GM12878 (cell line): ENCODE results near the gene RETREG2. TPM values are rescaled to one million over a fixed set of nuclear protein-coding genes. Genes with fewer than 3 reads are reported as not detected.

ENCODE experiments used
- ATAC-seq: fragments of 200-7000 bp; cut with Tn5 transposase; 3 replicates; pipeline ENCODE4 v1.9.1; 2020; ENCODE audit warnings: mild to moderate bottlenecking, moderate library complexity
- BruUV-seq: library from RNA; stranded (reverse); fragments of 400-500 nt; replicated peaks from 2 replicates; lab custom pipeline; 2021; lab: Mats Ljungman, UMichigan
- CTCF ChIA-PET: fragments of 300-600 bp; sonication (Branson Sonifier 250); formaldehyde crosslinking; extraction: SDS; loops from one replicate; lab custom pipeline; 2021; ENCODE audit warnings: inconsistent platforms; lab: Yijun Ruan, JAX
- POLR2A ChIA-PET: fragments of 350-600 bp; formaldehyde crosslinking; extraction: SDS; loops from one replicate; lab custom pipeline; 2021; ENCODE audit warnings: inconsistent platforms; lab: Charles Lee
- RAD21 ChIA-PET: fragments of 300-600 bp; sonication (Branson Sonifier 250); formaldehyde crosslinking; loops from one replicate; lab custom pipeline; 2023; ENCODE audit warnings: antibody characterized with exemption; ENCODE audit not compliant: unreplicated experiment; lab: Charles Lee
- SMC1A ChIA-PET: fragments of 300-600 bp; sonication (Branson Sonifier 250); formaldehyde crosslinking; loops from one replicate; lab custom pipeline; 2023; ENCODE audit not compliant: unreplicated experiment, uncharacterized antibody; lab: Charles Lee
- DNase-seq: peaks from one replicate; pipeline ENCODE4 v3.0.0-alpha.2; 2011; ENCODE audit warnings: low read depth, low spot score
- FAIRE-seq: peaks from 3 replicates; lab custom pipeline; 2011; peaks lifted over from hg19 to GRCh38; lab: Jason Lieb, UNC
- H2AFZ ChIP-seq: 2 replicates; pipeline ENCODE4 v1.6.0; 2011; ENCODE audit warnings: low read depth, low read length, control low read depth; ENCODE audit not compliant: control insufficient read depth
- H3K27ac ChIP-seq: 2 replicates; pipeline ENCODE4 v1.5.1; 2011; ENCODE audit warnings: control low read depth; ENCODE audit not compliant: control insufficient read depth, insufficient read depth
- H3K27me3 ChIP-seq, 2 experiments: replicated peaks in 1 of 2; 2 replicates each; pipeline versions ENCODE4 v1.6.0 to v1.6.1; 2011; ENCODE audit warnings: low read length in 1 of 2; ENCODE audit not compliant: control insufficient read depth in 2 of 2, insufficient read depth in 2 of 2
- H3K36me3 ChIP-seq, 2 experiments: 2 replicates each; pipeline ENCODE4 v1.5.1; 2011; ENCODE audit warnings: low read length in 1 of 2; ENCODE audit not compliant: control insufficient read depth in 2 of 2, insufficient read depth in 2 of 2
- H3K4me1 ChIP-seq: 2 replicates; pipeline ENCODE4 v1.6.1; 2011; ENCODE audit warnings: mild to moderate bottlenecking, low read length, moderate library complexity, mixed read lengths; ENCODE audit not compliant: control insufficient read depth, insufficient read depth
- H3K4me2 ChIP-seq: 2 replicates; pipeline ENCODE4 v1.6.0; 2011; ENCODE audit warnings: control low read depth; ENCODE audit not compliant: control insufficient read depth, insufficient read depth
- H3K4me3 ChIP-seq: fragments of 200-600 bp; sonication (generic); 2 replicates; pipeline ENCODE4 v1.5.1; 2016
- H3K79me2 ChIP-seq: 2 replicates; pipeline ENCODE4 v1.6.0; 2011; ENCODE audit warnings: low read length; ENCODE audit not compliant: control insufficient read depth, insufficient read depth
- H3K9ac ChIP-seq: 2 replicates; pipeline ENCODE4 v1.8.0; 2011; ENCODE audit warnings: low read length, control low read depth, mixed read lengths; ENCODE audit not compliant: control insufficient read depth, insufficient read depth
- H3K9me3 ChIP-seq: replicated peaks from 3 replicates; pipeline ENCODE4 v1.5.1; 2011; ENCODE audit warnings: mild to moderate bottlenecking, low read length; ENCODE audit not compliant: control insufficient read depth, insufficient read depth
- H4K20me1 ChIP-seq: 2 replicates; pipeline ENCODE4 v1.6.0; 2011; ENCODE audit not compliant: control insufficient read depth, insufficient read depth
- ATF7 ChIP-seq: fragments of 450-650 bp; IDR thresholded peaks from 2 replicates; pipeline ENCODE4 v1.6.1; 2016; ENCODE audit warnings: low read depth, mild to moderate bottlenecking
- BHLHE40 ChIP-seq, 2 experiments: fragments of 450-650 bp in 1 of 2; IDR thresholded peaks; 2 replicates each; pipeline ENCODE4 v1.6.1; 2011 to 2017; ENCODE audit warnings: low read depth in 2 of 2, borderline replicate concordance in 1 of 2, improper control_type of control experiment in 1 of 2, low read length in 1 of 2, mild to moderate bottlenecking in 1 of 2
- CBX3 ChIP-seq: fragments of 200-600 bp; sonication (generic); IDR thresholded peaks from 2 replicates; pipeline ENCODE4 v1.6.1; 2016; ENCODE audit warnings: low read depth, borderline replicate concordance
- CREB1 ChIP-seq: IDR thresholded peaks from 2 replicates; pipeline ENCODE4 v1.6.1; 2012; ENCODE audit warnings: low read depth, mild to moderate bottlenecking, inconsistent platforms
- EP300 ChIP-seq, 2 experiments: fragments of 150-350 bp in 1 of 2; IDR thresholded peaks; 2 replicates each; pipeline ENCODE4 v1.6.1; 2011 to 2012; ENCODE audit warnings: low read depth in 2 of 2, low read length in 2 of 2, borderline replicate concordance in 1 of 2, improper control_type of control experiment in 1 of 2, inconsistent platforms in 1 of 2; ENCODE audit not compliant: control insufficient read depth in 1 of 2
- ESRRA ChIP-seq: IDR thresholded peaks from 2 replicates; pipeline ENCODE4 v1.6.1; 2012; ENCODE audit warnings: mild to moderate bottlenecking, low read length, improper control_type of control experiment
- GATAD2B ChIP-seq: fragments of 450-650 bp; conservative IDR thresholded peaks from 2 replicates; pipeline ENCODE4 v1.6.1; 2017; ENCODE audit warnings: low read depth, mild to moderate bottlenecking, moderate library complexity
- HCFC1 ChIP-seq: fragments of 150-350 bp; IDR thresholded peaks from 2 replicates; pipeline ENCODE4 v1.6.1; 2014; ENCODE audit warnings: low read length
- LARP7 ChIP-seq: fragments of 450-650 bp; IDR thresholded peaks from 2 replicates; pipeline ENCODE4 v1.6.1; 2017; ENCODE audit warnings: mild to moderate bottlenecking
- MTA3 ChIP-seq: IDR thresholded peaks from 2 replicates; pipeline ENCODE4 v1.6.1; 2012; ENCODE audit warnings: low read length, inconsistent platforms, borderline replicate concordance
- RB1 ChIP-seq: fragments of 450-650 bp; formaldehyde crosslinking; IDR thresholded peaks from 2 replicates; pipeline ENCODE4 v1.6.1; 2017; ENCODE audit warnings: mild to moderate bottlenecking, borderline replicate concordance
- SUPT20H ChIP-seq: IDR thresholded peaks from 2 replicates; pipeline ENCODE4 v1.6.1; 2011; ENCODE audit warnings: low read depth, mild to moderate bottlenecking, low read length, moderate library complexity, borderline replicate concordance; ENCODE audit not compliant: control insufficient read depth
- TARDBP ChIP-seq: IDR thresholded peaks from 2 replicates; pipeline ENCODE4 v1.6.1; 2016; ENCODE audit warnings: borderline replicate concordance
- ZNF217 ChIP-seq: fragments of 450-650 bp; IDR thresholded peaks from 2 replicates; pipeline ENCODE4 v1.6.1; 2017; ENCODE audit warnings: antibody characterized with exemption, mild to moderate bottlenecking
- WGBS: methylation state at CpG from one replicate; pipeline ENCODE4 v1.1.6; 2016; ENCODE audit warnings: low lambda C conversion rate; ENCODE audit not compliant: insufficient replicate concordance, insufficient coverage; ENCODE audit errors: missing lambda C conversion rate; 5-methylcytosine and 5-hydroxymethylcytosine counted together
- in situ Hi-C: fragments of 300-500 bp; cut with MboI; formaldehyde crosslinking; loops from 9 replicates; pipeline ENCODE4 v1.14.3; 2018; ENCODE audit warnings: mixed read lengths
- intact Hi-C: fragments of 100-400 bp; cut with micrococcal nuclease; formaldehyde crosslinking; loops from one replicate; pipeline ENCODE4 v1.14.2; 2022; ENCODE audit not compliant: unreplicated experiment
- polyA plus RNA-seq, 11 experiments: library from polyadenylated mRNA; depleted of rRNA in 4 of 11; unstranded in 6 of 11; stranded (reverse) in 5 of 11; fragments of >200 nt; fragmentation: Nextera tagmentation in 4 of 11; fragmentation: Illumina TruSeq in 1 of 11; extraction: Ambion mirVana in 4 of 11; extraction: Trizol in 1 of 11; gene quantifications; 1 replicate in 1 of 11; 2 replicates in 10 of 11; pipeline versions ENCODE4 v1.2.1 to v1.2.3, GENCODE V29; 2011 to 2016; ENCODE audit warnings: inconsistent platforms in 2 of 11, missing spikeins in 2 of 11, low read depth in 1 of 11
- total RNA-seq, 4 experiments: library from RNA; depleted of rRNA in 3 of 4; stranded (reverse); fragments of >200 nt in 3 of 4; fragmentation: Illumina TruSeq in 1 of 4; extraction: Trizol in 1 of 4; gene quantifications; 2 replicates each; pipeline versions ENCODE4 v1.2.1 to v1.2.3, GENCODE V29; 2013 to 2021
- TF ChIP-seq, protein P1 (sequence below): fragments of 450-650 bp; IDR thresholded peaks from 2 replicates; pipeline ENCODE4 v1.6.1; 2016; ENCODE audit warnings: mild to moderate bottlenecking
- TF ChIP-seq, protein P2 (sequence below): IDR thresholded peaks from 2 replicates; pipeline ENCODE4 v1.6.1; 2012; ENCODE audit warnings: low read depth, low read length, improper control_type of control experiment
- TF ChIP-seq, protein P3 (sequence below): fragments of 450-650 bp; IDR thresholded peaks from 2 replicates; pipeline ENCODE4 v1.6.1; 2018; ENCODE audit warnings: borderline replicate concordance, mild to moderate bottlenecking; ENCODE audit not compliant: partially characterized antibody
- TF ChIP-seq, protein P4 (sequence below): IDR thresholded peaks from 2 replicates; pipeline ENCODE4 v1.6.1; 2011; ENCODE audit warnings: low read depth, mild to moderate bottlenecking, low read length, moderate library complexity, borderline replicate concordance; ENCODE audit errors: extremely low read depth

The RETREG2 gene
- total and polyA plus RNA-seq, 10 of the 15 experiments (the other 5 are each of a cell fraction or from before 2014, with no cell fraction given): 10.1 to 72.0 (median 28.3) TPM

DNA sequence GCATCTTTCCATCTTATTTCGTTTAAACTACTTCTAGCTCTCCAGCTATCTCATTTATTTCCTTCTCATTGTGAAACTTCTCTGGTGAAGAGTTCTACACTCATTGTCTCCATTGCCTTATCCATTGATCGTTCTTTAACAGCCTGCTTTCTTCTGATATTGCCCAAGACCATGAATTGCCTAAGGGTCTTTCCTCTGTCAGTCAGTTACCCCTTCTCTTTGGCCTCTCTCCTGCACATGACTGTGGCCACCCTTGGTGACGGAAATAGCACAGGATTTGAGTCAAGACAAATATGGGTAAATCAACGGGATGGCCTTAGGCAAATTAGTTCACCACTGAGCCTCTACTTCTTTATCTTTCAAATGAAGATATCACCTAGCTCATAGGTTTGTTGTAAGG, 44.1 kb upstream of the RETREG2 start (continued):
- TF ChIP-seq EP300 (IDR thresholded peaks at IDR 0.05; ENCODE audit: borderline replicate concordance in 1 of 2, control insufficient read depth in 1 of 2, low read depth in 2 of 2, low read length in 2 of 2) (no peak), MTA3 (no peak), HCFC1 (no peak), CREB1 (no peak)
- TF ChIP-seq, protein P1, sequence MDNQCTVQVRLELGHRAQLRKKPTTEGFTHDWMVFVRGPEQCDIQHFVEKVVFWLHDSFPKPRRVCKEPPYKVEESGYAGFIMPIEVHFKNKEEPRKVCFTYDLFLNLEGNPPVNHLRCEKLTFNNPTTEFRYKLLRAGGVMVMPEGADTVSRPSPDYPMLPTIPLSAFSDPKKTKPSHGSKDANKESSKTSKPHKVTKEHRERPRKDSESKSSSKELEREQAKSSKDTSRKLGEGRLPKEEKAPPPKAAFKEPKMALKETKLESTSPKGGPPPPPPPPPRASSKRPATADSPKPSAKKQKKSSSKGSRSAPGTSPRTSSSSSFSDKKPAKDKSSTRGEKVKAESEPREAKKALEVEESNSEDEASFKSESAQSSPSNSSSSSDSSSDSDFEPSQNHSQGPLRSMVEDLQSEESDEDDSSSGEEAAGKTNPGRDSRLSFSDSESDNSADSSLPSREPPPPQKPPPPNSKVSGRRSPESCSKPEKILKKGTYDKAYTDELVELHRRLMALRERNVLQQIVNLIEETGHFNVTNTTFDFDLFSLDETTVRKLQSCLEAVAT: no peak

DNA sequence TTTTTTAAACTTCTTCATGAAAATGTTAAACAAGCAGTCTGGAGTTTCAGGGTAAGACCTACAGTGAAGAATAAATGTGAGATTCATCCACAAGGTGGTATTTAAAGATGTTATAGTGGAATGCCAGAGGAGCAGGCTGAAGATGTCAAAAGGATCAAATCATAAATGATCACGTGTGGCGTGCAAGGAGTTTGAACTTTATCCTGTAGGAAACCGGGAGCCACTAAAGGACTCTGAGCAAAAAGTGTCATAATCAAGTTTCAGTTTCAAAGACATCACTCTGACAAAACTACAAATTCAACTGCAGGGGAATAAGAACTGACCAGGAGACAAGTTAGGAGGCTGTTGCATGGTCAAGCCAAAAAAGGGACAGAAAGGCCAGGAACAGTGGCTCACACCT, 37.4 kb upstream of the RETREG2 start:
- TF ChIP-seq ESRRA: no peak
- no peak for TF ChIP-seq SUPT20H
- no peak for TF ChIP-seq LARP7
- no peak for TF ChIP-seq CBX3
- TF ChIP-seq BHLHE40 (IDR thresholded peaks at IDR 0.05; ENCODE audit: borderline replicate concordance in 1 of 2, low read depth in 2 of 2, low read length in 1 of 2): no peak
- no peak for TF ChIP-seq RB1
- TF ChIP-seq, protein P2, sequence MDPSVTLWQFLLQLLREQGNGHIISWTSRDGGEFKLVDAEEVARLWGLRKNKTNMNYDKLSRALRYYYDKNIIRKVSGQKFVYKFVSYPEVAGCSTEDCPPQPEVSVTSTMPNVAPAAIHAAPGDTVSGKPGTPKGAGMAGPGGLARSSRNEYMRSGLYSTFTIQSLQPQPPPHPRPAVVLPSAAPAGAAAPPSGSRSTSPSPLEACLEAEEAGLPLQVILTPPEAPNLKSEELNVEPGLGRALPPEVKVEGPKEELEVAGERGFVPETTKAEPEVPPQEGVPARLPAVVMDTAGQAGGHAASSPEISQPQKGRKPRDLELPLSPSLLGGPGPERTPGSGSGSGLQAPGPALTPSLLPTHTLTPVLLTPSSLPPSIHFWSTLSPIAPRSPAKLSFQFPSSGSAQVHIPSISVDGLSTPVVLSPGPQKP: no peak
- TF ChIP-seq, protein P3, sequence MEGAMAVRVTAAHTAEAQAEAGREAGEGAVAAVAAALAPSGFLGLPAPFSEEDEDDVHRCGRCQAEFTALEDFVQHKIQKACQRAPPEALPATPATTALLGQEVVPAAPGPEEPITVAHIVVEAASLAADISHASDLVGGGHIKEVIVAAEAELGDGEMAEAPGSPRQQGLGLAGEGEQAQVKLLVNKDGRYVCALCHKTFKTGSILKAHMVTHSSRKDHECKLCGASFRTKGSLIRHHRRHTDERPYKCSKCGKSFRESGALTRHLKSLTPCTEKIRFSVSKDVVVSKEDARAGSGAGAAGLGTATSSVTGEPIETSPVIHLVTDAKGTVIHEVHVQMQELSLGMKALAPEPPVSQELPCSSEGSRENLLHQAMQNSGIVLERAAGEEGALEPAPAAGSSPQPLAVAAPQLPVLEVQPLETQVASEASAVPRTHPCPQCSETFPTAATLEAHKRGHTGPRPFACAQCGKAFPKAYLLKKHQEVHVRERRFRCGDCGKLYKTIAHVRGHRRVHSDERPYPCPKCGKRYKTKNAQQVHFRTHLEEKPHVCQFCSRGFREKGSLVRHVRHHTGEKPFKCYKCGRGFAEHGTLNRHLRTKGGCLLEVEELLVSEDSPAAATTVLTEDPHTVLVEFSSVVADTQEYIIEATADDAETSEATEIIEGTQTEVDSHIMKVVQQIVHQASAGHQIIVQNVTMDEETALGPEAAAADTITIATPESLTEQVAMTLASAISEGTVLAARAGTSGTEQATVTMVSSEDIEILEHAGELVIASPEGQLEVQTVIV: no peak
- no peak for TF ChIP-seq TARDBP
- no peak for TF ChIP-seq ATF7
- TF ChIP-seq GATAD2B: no peak
- TF ChIP-seq, protein P4, sequence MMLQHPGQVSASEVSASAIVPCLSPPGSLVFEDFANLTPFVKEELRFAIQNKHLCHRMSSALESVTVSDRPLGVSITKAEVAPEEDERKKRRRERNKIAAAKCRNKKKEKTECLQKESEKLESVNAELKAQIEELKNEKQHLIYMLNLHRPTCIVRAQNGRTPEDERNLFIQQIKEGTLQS: no peak
- no peak for TF ChIP-seq ZNF217
- TF ChIP-seq MTA3: no peak
- Histone ChIP-seq H3K9ac (no peak overlapping the region), H2AFZ (no peak overlapping the region), H3K4me1 (no peaks in the 10 kb centered on the region), H3K9me3 (no peaks in the 10 kb centered on the region; the same call in 2 of the 3 replicates), H3K4me2 (no peak overlapping the region), H3K27ac (no peak overlapping the region), H3K4me3 (no peak overlapping the region), H3K79me2 (no peaks in the 10 kb centered on the region), H3K36me3 (peaks cover 0 to 2% of the 10 kb centered on the region in 2 experiments; a peak in 2 of 4 replicates), H3K27me3 (no peaks in the 10 kb centered on the region), H4K20me1 (no peaks in the 10 kb centered on the region)
- RAD21 ChIA-PET: no interaction called here
- SMC1A ChIA-PET: no interaction called here
- CTCF ChIA-PET: interaction anchor here (1.0 kb wide), 1 partner anchor 14 kb away, joined by 3 read pairs; no protein-coding TSS in a partner anchor
- FAIRE-seq: no peak
- no TSS peak for BruUV-seq
- in situ Hi-C loops: no loop called here
- WGBS: 97% methylated on average over 3 of the region's 3 CpGs
- POLR2A ChIA-PET: no interaction called here
- intact Hi-C loops: no loop called here
- no peak for DNase-seq
- no peak for ATAC-seq
